Liver (tissue), 3 donors: Measurements from ENCODE around the gene THRB.

Experiments
- CTCF ChIP-seq: fragments of 150-350 bp; IDR thresholded peaks from 2 replicates; pipeline ENCODE4 v1.5.1; 2017; ENCODE audit warnings: improper control_type of control experiment, low read depth, low read length; ENCODE audit not compliant: missing input control
- EGR1 ChIP-seq, 2 donors: IDR thresholded peaks; 2 replicates each; pipeline ENCODE4 v1.6.1; 2016 to 2018; ENCODE audit warnings: antibody characterized with exemption in 2 of 2, low read depth in 2 of 2
- HNF4A ChIP-seq, 2 donors: conservative IDR thresholded peaks; 2 replicates each; pipeline ENCODE4 v1.6.1; 2016; ENCODE audit warnings: antibody characterized with exemption in 2 of 2, mild to moderate bottlenecking in 2 of 2
- JUND ChIP-seq, 2 donors: IDR thresholded peaks; 2 replicates each; pipeline ENCODE4 v1.6.1; 2016; ENCODE audit warnings: antibody characterized with exemption in 2 of 2
- RAD21 ChIP-seq, 2 donors: IDR thresholded peaks; 2 replicates each; pipeline ENCODE4 v1.6.1; 2016; ENCODE audit warnings: antibody characterized with exemption in 2 of 2, mild to moderate bottlenecking in 2 of 2
- REST ChIP-seq: IDR thresholded peaks from 2 replicates; pipeline ENCODE4 v1.6.1; 2016; ENCODE audit warnings: antibody characterized with exemption, mild to moderate bottlenecking
- RXRA ChIP-seq, 2 donors: IDR thresholded peaks; 2 replicates each; pipeline ENCODE4 v1.6.1; 2017 to 2018; ENCODE audit warnings: antibody characterized with exemption in 2 of 2, mild to moderate bottlenecking in 1 of 2
- SP1 ChIP-seq: IDR thresholded peaks from 2 replicates; pipeline ENCODE4 v1.6.1; 2018; ENCODE audit warnings: antibody characterized with exemption, mild to moderate bottlenecking
- TAF1 ChIP-seq: conservative IDR thresholded peaks from 2 replicates; pipeline ENCODE4 v1.6.1; 2016; ENCODE audit warnings: antibody characterized with exemption, mild to moderate bottlenecking
- YY1 ChIP-seq: IDR thresholded peaks from 2 replicates; pipeline ENCODE4 v1.6.1; 2016; ENCODE audit warnings: antibody characterized with exemption, mild to moderate bottlenecking
- TF ChIP-seq, protein P1 (sequence below): IDR thresholded peaks from 2 replicates; pipeline ENCODE4 v1.6.1; 2016; ENCODE audit warnings: antibody characterized with exemption
- TF ChIP-seq, protein P2 (sequence below): IDR thresholded peaks from 2 replicates; pipeline ENCODE4 v1.6.1; 2016; ENCODE audit warnings: antibody characterized with exemption
- TF ChIP-seq, protein P3 (sequence below): IDR thresholded peaks from 2 replicates; pipeline ENCODE4 v1.6.1; 2016; ENCODE audit warnings: antibody characterized with exemption
- donor health status: healthy.
- donor health status: healthy.

DNA sequence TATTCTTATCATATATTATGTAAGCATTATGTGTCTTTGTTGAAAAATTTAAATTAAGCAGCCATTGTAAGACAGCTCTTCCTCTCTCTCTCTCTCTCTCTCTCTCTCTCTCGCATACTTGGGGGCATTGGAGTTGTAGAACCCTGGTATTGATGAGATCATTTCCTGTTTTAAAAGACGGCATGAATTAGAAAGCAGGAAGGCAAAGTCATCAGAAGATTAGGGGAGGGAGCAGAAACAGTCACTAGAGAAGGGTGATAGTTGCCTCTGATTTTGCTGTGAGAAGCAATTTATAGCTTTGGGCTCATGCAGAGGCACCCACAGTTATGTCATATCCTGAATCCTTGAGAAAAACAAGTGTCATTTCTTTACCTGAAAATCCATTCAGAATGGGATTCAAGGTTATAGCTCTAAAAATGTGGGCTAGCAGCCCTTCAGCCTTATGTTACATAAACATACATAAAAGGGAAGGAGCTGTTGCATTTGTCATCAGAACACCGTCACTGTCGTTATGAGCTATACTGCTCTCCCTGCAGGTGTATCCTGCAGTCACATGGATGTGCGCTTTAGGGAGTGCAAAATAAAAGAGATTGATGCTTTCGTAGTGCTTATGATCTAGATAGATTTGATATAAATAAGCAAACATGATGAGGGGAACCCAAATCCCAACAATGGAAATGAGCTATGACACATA, 335.7 kb downstream of the THRB start:
- TF ChIP-seq CTCF: no peak
- TF ChIP-seq, protein P1, sequence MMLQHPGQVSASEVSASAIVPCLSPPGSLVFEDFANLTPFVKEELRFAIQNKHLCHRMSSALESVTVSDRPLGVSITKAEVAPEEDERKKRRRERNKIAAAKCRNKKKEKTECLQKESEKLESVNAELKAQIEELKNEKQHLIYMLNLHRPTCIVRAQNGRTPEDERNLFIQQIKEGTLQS: no peak
- TF ChIP-seq EGR1 (IDR thresholded peaks at IDR 0.05; ENCODE audit: low read depth in 2 of 2): no peak
- no peak for TF ChIP-seq YY1
- TF ChIP-seq SP1: no peak
- no peak for TF ChIP-seq RAD21 (IDR thresholded peaks at IDR 0.05)
- TF ChIP-seq HNF4A (conservative IDR thresholded peaks at IDR 0.05): no peak
- TF ChIP-seq RXRA (IDR thresholded peaks at IDR 0.05): no peak
- no peak for TF ChIP-seq TAF1
- no peak for TF ChIP-seq JUND (IDR thresholded peaks at IDR 0.05)
- TF ChIP-seq, protein P2, sequence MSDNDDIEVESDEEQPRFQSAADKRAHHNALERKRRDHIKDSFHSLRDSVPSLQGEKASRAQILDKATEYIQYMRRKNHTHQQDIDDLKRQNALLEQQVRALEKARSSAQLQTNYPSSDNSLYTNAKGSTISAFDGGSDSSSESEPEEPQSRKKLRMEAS: no peak
- TF ChIP-seq, protein P3, sequence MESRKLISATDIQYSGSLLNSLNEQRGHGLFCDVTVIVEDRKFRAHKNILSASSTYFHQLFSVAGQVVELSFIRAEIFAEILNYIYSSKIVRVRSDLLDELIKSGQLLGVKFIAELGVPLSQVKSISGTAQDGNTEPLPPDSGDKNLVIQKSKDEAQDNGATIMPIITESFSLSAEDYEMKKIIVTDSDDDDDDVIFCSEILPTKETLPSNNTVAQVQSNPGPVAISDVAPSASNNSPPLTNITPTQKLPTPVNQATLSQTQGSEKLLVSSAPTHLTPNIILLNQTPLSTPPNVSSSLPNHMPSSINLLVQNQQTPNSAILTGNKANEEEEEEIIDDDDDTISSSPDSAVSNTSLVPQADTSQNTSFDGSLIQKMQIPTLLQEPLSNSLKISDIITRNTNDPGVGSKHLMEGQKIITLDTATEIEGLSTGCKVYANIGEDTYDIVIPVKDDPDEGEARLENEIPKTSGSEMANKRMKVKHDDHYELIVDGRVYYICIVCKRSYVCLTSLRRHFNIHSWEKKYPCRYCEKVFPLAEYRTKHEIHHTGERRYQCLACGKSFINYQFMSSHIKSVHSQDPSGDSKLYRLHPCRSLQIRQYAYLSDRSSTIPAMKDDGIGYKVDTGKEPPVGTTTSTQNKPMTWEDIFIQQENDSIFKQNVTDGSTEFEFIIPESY: no peak
- no peak for TF ChIP-seq REST
